Gastrocnemius medialis (tissue), 4 donors: ENCODE data around the gene KCNIP3.
"Not testable (repeated sequence)": the region's sequence is repeated elsewhere in the genome, so short reads cannot be mapped to it uniquely, and the experiment has no call there.

Experiments
- POLR2A ChIP-seq, 2 donors: fragments of 450-650 bp; IDR thresholded peaks; one replicate each; pipeline ENCODE4 v1.6.1; 2017; ENCODE audit warnings: antibody characterized with exemption in 2 of 2, mild to moderate bottlenecking in 2 of 2, moderate library complexity in 2 of 2
- TF ChIP-seq, protein P1 (sequence below), 5 experiments: fragments of 450-650 bp in 3 of 5; fragments of 200-600 bp in 2 of 5; sonication (generic) in 2 of 5; IDR thresholded peaks in 4 of 5; conservative IDR thresholded peaks in 1 of 5; 1 replicate in 4 of 5; 2 replicates in 1 of 5; pipeline ENCODE4 v1.5.1; 2016 to 2019; ENCODE audit warnings: antibody characterized with exemption in 5 of 5, mild to moderate bottlenecking in 3 of 5, moderate library complexity in 3 of 5

DNA sequence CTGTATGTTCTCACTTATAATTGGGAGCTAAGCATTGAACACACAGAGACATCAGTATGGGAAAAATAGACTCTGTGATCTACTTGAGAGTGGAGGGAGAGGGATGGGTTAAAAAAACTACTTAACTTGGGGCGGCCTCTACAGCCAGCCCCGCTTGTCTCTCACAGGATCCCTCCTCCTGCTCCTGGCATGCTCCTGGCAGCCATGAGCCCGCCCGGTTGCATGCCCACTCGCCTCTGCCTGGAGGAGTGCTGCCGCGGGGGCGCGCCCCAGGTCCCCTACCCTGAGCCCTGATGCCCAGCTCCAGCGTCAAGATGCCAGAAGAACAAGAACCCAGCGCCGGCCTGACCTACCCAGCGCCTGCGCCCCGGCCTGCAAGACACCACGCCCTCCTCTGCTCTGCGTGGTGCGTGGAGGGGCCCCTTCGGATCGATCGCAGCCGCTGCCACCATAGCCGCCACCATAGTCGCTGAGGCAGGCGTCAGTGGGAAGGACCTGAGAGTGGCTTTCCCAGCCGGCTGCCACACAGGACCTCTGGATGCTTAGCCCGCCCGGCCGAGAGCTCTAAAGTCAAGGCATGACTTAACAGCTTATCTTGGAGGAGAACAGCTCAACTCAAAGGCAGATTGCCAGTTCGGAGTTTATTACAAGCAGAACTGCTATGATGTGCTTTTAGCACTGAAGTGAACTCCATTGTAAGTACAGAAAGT is 138.2 kb downstream of the KCNIP3 start:
- TF ChIP-seq POLR2A (IDR thresholded peaks at IDR 0.05), result not testable (repeated sequence)
- TF ChIP-seq, protein P1, sequence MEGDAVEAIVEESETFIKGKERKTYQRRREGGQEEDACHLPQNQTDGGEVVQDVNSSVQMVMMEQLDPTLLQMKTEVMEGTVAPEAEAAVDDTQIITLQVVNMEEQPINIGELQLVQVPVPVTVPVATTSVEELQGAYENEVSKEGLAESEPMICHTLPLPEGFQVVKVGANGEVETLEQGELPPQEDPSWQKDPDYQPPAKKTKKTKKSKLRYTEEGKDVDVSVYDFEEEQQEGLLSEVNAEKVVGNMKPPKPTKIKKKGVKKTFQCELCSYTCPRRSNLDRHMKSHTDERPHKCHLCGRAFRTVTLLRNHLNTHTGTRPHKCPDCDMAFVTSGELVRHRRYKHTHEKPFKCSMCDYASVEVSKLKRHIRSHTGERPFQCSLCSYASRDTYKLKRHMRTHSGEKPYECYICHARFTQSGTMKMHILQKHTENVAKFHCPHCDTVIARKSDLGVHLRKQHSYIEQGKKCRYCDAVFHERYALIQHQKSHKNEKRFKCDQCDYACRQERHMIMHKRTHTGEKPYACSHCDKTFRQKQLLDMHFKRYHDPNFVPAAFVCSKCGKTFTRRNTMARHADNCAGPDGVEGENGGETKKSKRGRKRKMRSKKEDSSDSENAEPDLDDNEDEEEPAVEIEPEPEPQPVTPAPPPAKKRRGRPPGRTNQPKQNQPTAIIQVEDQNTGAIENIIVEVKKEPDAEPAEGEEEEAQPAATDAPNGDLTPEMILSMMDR (IDR thresholded peaks at IDR 0.05 in 4 of 5, conservative IDR thresholded peaks at IDR 0.05 in 1 of 5), result not testable (repeated sequence)
